HT1080 (cell line): ENCODE data around the gene EFHC2. TPM values are rescaled to one million over a fixed set of nuclear protein-coding genes. Genes with fewer than 3 reads are reported as not detected.
A peak's percentile ranks its signal among the peaks of the same experiment; 100 is the strongest.
"Not testable (repeated sequence)": the region's sequence is repeated elsewhere in the genome, so short reads cannot be mapped to it uniquely, and the experiment has no call there.

Source experiments
- DNase-seq: peaks from one replicate; pipeline ENCODE4 v3.0.0-alpha.2; 2015; ENCODE audit warnings: low read depth
- total RNA-seq: library from RNA; depleted of rRNA; stranded (reverse); fragments of >200 nt; shearing (Covaris generic); gene quantifications from 2 replicates; pipeline ENCODE4 v1.2.3, GENCODE V29; 2014

The EFHC2 gene
- total RNA-seq, 1 experiment from 2014 or later = not detected

GRCh38 chrX:44291468-44292092 is 51.9 kb downstream of the EFHC2 start:
- no peak for DNase-seq

- no peak for DNase-seq
Observed at GRCh38 chrX:44290718-44291117, 52.8 kb downstream of the EFHC2 start.

GRCh38 chrX:44282753-44283152 is 60.7 kb downstream of the EFHC2 start:
- no peak for DNase-seq

GRCh38 chrX:44280116-44280515 is 63.4 kb downstream of the EFHC2 start:
- no peak for DNase-seq

GRCh38 chrX:44274096-44274495 is 69.4 kb downstream of the EFHC2 start:
- no peak for DNase-seq

- DNase-seq = no peak
Observed at GRCh38 chrX:44267861-44268260, 75.6 kb downstream of the EFHC2 start.

- DNase-seq = no peak
Observed at GRCh38 chrX:44267116-44267515, 76.4 kb downstream of the EFHC2 start.

- no peak for DNase-seq
Observed at GRCh38 chrX:44265559-44265958, 77.9 kb downstream of the EFHC2 start.

GRCh38 chrX:44264936-44265335 is 78.5 kb downstream of the EFHC2 start:
- no peak for DNase-seq

GRCh38 chrX:44261286-44261685 is 82.2 kb downstream of the EFHC2 start:
- DNase-seq = no peak

GRCh38 chrX:44260609-44261008 is 82.9 kb downstream of the EFHC2 start:
- DNase-seq = no peak

GRCh38 chrX:44255742-44256141 is 87.7 kb downstream of the EFHC2 start:
- not testable (repeated sequence) for DNase-seq

GRCh38 chrX:44253575-44253942 is 89.9 kb downstream of the EFHC2 start:
- no peak for DNase-seq

GRCh38 chrX:44252688-44253574 is 90.5 kb downstream of the EFHC2 start:
- DNase-seq = peak; percentile 36

GRCh38 chrX:44247468-44247867 is 96.0 kb downstream of the EFHC2 start:
- no peak for DNase-seq

- no peak for DNase-seq
Observed at GRCh38 chrX:44246826-44247225, 96.6 kb downstream of the EFHC2 start.

- DNase-seq = no peak
Observed at GRCh38 chrX:44245733-44246132, 97.7 kb downstream of the EFHC2 start.

- DNase-seq = peak; percentile 35
Observed at GRCh38 chrX:44244008-44244407, 99.5 kb downstream of the EFHC2 start.

- DNase-seq = no peak
Observed at GRCh38 chrX:44241546-44241945, 101.9 kb downstream of the EFHC2 start.

GRCh38 chrX:44240036-44240435 is 103.4 kb downstream of the EFHC2 start:
- DNase-seq = no peak

- DNase-seq = no peak
Observed at GRCh38 chrX:44239036-44239435, 104.4 kb downstream of the EFHC2 start.

- no peak for DNase-seq
Observed at GRCh38 chrX:44235534-44235933, 107.9 kb downstream of the EFHC2 start.

- DNase-seq = no peak
Observed at GRCh38 chrX:44234541-44234940, 108.9 kb downstream of the EFHC2 start.
